Neutrophil (primary cell): ENCODE measurements around the gene TUBA4B.

Experiments used
- H3K27ac ChIP-seq: fragments of 200-600 bp; sonication (generic); 2 replicates; pipeline ENCODE4 v1.5.1; 2016; ENCODE audit warnings: mild to moderate bottlenecking, moderate library complexity
- H3K27me3 ChIP-seq: fragments of 200-600 bp; sonication (generic); 2 replicates; pipeline ENCODE4 v1.6.0; 2016; ENCODE audit warnings: mild to moderate bottlenecking
- H3K36me3 ChIP-seq: fragments of 200-600 bp; sonication (generic); 2 replicates; pipeline ENCODE4 v1.5.1; 2017
- H3K4me1 ChIP-seq, 2 experiments: fragments of 200-600 bp in 1 of 2; sonication (generic) in 1 of 2; 1 replicate in 1 of 2; 2 replicates in 1 of 2; pipeline versions ENCODE4 v1.5.1 to v1.6.1; 2013 to 2016; ENCODE audit warnings: low read depth in 1 of 2, low read length in 1 of 2, mild to moderate bottlenecking in 1 of 2, moderate library complexity in 1 of 2; ENCODE audit not compliant: control insufficient read depth in 1 of 2, insufficient read depth in 1 of 2
- H3K4me3 ChIP-seq, 2 experiments: fragments of 200-600 bp in 1 of 2; sonication (generic) in 1 of 2; 1 replicate in 1 of 2; 2 replicates in 1 of 2; pipeline ENCODE4 v1.5.1; 2013 to 2016; ENCODE audit warnings: low read depth in 1 of 2, low read length in 1 of 2, mild to moderate bottlenecking in 1 of 2, moderate library complexity in 1 of 2
- H3K9me3 ChIP-seq: fragments of 200-600 bp; sonication (generic); 2 replicates; pipeline ENCODE4 v1.5.1; 2016
- TF ChIP-seq, protein P1 (sequence below): fragments of 200-600 bp; sonication (generic); IDR thresholded peaks from 2 replicates; pipeline ENCODE4 v1.5.1; 2016; ENCODE audit warnings: antibody characterized with exemption

TUBA4B gene

GRCh38 chr2:219207134-219207883, 45.7 kb upstream of the TUBA4B start:
- H3K4me3 ChIP-seq: peak overlapping the region; percentile 93 to 95
- H3K27me3 ChIP-seq: no peaks in the 10 kb centered on the region
- TF ChIP-seq, protein P1, sequence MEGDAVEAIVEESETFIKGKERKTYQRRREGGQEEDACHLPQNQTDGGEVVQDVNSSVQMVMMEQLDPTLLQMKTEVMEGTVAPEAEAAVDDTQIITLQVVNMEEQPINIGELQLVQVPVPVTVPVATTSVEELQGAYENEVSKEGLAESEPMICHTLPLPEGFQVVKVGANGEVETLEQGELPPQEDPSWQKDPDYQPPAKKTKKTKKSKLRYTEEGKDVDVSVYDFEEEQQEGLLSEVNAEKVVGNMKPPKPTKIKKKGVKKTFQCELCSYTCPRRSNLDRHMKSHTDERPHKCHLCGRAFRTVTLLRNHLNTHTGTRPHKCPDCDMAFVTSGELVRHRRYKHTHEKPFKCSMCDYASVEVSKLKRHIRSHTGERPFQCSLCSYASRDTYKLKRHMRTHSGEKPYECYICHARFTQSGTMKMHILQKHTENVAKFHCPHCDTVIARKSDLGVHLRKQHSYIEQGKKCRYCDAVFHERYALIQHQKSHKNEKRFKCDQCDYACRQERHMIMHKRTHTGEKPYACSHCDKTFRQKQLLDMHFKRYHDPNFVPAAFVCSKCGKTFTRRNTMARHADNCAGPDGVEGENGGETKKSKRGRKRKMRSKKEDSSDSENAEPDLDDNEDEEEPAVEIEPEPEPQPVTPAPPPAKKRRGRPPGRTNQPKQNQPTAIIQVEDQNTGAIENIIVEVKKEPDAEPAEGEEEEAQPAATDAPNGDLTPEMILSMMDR: no peak
- peak overlapping the region; percentile 96 for H3K27ac ChIP-seq
- H3K4me1 ChIP-seq: peaks cover 54 to 59% of the 10 kb centered on the region in 2 experiments
- H3K9me3 ChIP-seq: no peaks in the 10 kb centered on the region
- H3K36me3 ChIP-seq: peaks cover 30% of the 10 kb centered on the region

DNA sequence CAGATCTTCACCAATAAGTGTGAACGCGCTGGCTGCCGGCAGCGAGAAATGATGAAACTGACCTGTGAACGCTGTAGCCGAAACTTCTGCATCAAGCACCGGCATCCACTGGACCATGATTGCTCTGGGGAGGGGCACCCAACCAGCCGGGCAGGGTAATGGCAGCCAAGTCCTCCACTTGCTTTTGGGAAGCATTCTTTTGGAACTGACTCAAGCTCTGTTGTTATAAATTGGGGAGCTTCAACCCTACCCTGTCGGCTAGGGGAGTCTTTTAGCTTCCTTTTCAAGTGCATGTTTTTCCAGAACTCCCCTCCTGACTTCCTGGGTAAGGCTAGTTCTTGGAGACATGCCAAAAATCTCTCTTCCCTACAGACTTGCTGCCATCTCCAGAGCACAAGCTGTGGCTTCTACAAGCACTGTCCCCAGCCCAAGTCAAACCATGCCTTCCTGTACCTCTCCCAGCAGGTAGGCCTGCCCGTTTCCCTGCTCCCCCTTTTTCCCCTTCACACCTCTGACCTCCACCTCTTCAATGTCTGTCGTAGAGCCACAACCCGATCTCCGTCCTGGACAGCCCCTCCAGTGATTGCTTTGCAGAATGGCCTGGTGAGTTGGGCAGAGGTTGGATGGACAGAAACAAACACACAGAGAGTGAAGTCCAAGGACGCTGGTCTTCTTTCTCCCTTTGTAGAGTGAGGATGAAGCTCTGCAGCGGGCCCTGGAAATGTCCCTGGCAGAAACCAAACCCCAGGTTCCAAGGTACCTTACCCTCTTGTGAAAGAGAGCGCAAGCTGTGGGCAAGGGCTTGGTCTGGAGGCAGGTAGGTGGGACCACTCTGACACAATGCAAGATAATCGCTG, 44.9 kb upstream of the TUBA4B start:
- Histone ChIP-seq H3K4me3 (peak overlapping the region; percentile 93 to 95), H3K36me3 (peaks cover 36% of the 10 kb centered on the region), H3K27ac (peak overlapping the region; percentile 96)

GRCh38 chr2:219209236-219210195, 43.5 kb upstream of the TUBA4B start:
- TF ChIP-seq, protein P1: no peak

More for the DNA sequence above, 44.9 kb upstream of the TUBA4B start:
- Histone ChIP-seq H3K27me3 (no peaks in the 10 kb centered on the region), H3K9me3 (no peaks in the 10 kb centered on the region), H3K4me1 (peaks cover 54 to 59% of the 10 kb centered on the region in 2 experiments)
- TF ChIP-seq, protein P1: no peak

GRCh38 chr2:219210196-219210885, 42.7 kb upstream of the TUBA4B start:
- Histone ChIP-seq H3K9me3 (no peaks in the 10 kb centered on the region), H3K27ac (peak overlapping the region; percentile 45)
- TF ChIP-seq, protein P1: no peak

More at GRCh38 chr2:219209236-219210195, 43.5 kb upstream of the TUBA4B start:
- H3K27me3 ChIP-seq: no peaks in the 10 kb centered on the region
- peaks cover 54 to 64% of the 10 kb centered on the region in 2 experiments for H3K4me1 ChIP-seq
- H3K27ac ChIP-seq: peak overlapping the region; percentile 45
- no peaks in the 10 kb centered on the region for H3K9me3 ChIP-seq
- peaks cover 44% of the 10 kb centered on the region for H3K36me3 ChIP-seq
- no peak overlapping the region for H3K4me3 ChIP-seq

More at GRCh38 chr2:219210196-219210885, 42.7 kb upstream of the TUBA4B start:
- Histone ChIP-seq H3K27me3 (peaks cover under 1% of the 10 kb centered on the region), H3K4me1 (peaks cover 54 to 64% of the 10 kb centered on the region in 2 experiments), H3K36me3 (peaks cover 50% of the 10 kb centered on the region), H3K4me3 (no peak overlapping the region)
